Lower leg skin (tissue), 4 donors: Measurements from ENCODE around the gene RABGAP1. TPM values are rescaled to one million over a fixed set of nuclear protein-coding genes. Genes with fewer than 3 reads are reported as not detected.

Experiments used
- DNase-seq, 2 donors: peaks; one replicate each; pipeline ENCODE4 v3.0.0-alpha.2; 2019; ENCODE audit warnings: low spot score in 2 of 2
- H3K4me3 ChIP-seq: fragments of 200-600 bp; sonication (generic); 2 replicates; pipeline ENCODE4 v1.5.1; 2017; ENCODE audit warnings: mild to moderate bottlenecking, low read depth; ENCODE audit not compliant: poor library complexity, severe bottlenecking
- POLR2A ChIP-seq, 2 donors: fragments of 450-650 bp; IDR thresholded peaks; one replicate each; pipeline ENCODE4 v1.6.1; 2016 to 2017; ENCODE audit warnings: antibody characterized with exemption in 2 of 2, mild to moderate bottlenecking in 1 of 2, moderate library complexity in 1 of 2
- WGBS, 2 donors: methylation state at CpG; one replicate each; pipeline ENCODE4 v1.1.5; 2018; 5-methylcytosine and 5-hydroxymethylcytosine counted together
- intact Hi-C: fragments of 100-400 bp; cut with DNase I; formaldehyde crosslinking; loops from one replicate; pipeline ENCODE4 v1.15.0; 2023; ENCODE audit warnings: low total_unique reads
- total RNA-seq, 4 donors: library from RNA; depleted of rRNA; stranded (reverse); fragments of >200 nt; gene quantifications; one replicate each; pipeline ENCODE4 v1.1.0, GENCODE V29; 2016
- TF ChIP-seq, protein P1 (sequence below), 3 donors: fragments of 450-650 bp; IDR thresholded peaks; one replicate each; pipeline ENCODE4 v1.5.1; 2016; ENCODE audit warnings: antibody characterized with exemption in 3 of 3, mild to moderate bottlenecking in 3 of 3, moderate library complexity in 2 of 3

Gene RABGAP1
- total RNA-seq, 4 donors from 2014 or later, result 36.7 to 52.1 (median 45.4) TPM

DNA sequence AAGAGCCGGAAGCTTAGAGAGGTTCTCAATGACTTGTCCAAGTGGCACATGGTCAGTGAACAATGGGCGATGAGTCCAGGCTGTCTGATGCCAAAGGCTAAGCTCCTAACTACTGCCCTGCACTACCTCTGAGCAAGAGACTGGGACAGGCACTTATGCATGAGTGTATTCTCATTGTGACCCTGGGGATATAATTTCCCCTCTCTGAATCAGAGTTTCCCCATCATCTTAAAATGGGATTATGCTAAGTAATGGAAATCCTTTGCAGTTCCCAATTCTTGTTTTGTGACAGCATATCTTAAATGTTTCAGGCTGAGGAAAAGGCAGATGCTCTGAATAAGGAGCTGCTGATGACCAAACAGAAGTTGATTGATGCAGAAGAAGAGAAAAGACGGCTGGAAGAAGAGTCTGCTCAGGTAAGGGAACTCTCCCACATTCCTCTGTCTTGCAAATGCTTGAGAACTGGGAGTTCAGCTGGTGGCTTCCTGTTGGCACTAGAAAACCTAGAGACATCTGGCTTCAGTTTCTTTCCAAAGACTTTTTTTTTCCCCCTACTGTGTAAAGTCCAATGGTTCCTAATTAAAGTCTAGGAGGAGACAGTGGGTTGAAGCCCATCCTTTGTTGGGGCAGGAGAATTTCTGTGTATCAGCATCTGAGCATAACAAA, 156.7 kb downstream of the RABGAP1 start:
- intact Hi-C loops, result no loop called here
- no peak for DNase-seq
- 92 to 93% methylated on average over 3 of the region's 3 CpGs for WGBS, 2 donors
- TF ChIP-seq POLR2A (IDR thresholded peaks at IDR 0.05), result no peak
- TF ChIP-seq, protein P1, sequence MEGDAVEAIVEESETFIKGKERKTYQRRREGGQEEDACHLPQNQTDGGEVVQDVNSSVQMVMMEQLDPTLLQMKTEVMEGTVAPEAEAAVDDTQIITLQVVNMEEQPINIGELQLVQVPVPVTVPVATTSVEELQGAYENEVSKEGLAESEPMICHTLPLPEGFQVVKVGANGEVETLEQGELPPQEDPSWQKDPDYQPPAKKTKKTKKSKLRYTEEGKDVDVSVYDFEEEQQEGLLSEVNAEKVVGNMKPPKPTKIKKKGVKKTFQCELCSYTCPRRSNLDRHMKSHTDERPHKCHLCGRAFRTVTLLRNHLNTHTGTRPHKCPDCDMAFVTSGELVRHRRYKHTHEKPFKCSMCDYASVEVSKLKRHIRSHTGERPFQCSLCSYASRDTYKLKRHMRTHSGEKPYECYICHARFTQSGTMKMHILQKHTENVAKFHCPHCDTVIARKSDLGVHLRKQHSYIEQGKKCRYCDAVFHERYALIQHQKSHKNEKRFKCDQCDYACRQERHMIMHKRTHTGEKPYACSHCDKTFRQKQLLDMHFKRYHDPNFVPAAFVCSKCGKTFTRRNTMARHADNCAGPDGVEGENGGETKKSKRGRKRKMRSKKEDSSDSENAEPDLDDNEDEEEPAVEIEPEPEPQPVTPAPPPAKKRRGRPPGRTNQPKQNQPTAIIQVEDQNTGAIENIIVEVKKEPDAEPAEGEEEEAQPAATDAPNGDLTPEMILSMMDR (IDR thresholded peaks at IDR 0.05), result no peak
- no peak overlapping the region for H3K4me3 ChIP-seq

DNA sequence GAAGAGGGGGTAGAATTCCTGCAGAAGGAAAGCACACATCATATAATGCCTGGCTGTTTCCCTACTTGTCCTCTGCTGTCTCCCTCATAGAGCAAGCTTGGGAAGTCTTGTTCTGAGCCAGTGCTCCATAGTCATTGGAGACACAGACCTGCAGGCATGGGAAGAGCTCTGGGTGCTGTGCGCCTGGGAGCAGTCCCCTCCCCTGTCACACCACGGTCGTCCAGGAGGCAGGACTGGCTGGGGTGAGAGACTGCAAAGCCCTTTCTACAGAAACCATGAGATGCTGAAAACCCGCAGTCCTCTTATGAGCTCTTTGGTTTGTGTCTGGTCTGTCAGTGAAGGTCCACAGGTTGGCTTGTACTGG, 157.3 kb downstream of the RABGAP1 start:
- WGBS, 2 donors, result 84 to 85% methylated on average over 4 of the region's 4 CpGs
- DNase-seq, result no peak
- TF ChIP-seq, protein P1 (IDR thresholded peaks at IDR 0.05), result no peak
- no peak for TF ChIP-seq POLR2A (IDR thresholded peaks at IDR 0.05)
- no peak overlapping the region for H3K4me3 ChIP-seq
- intact Hi-C loops, result no loop called here

DNA sequence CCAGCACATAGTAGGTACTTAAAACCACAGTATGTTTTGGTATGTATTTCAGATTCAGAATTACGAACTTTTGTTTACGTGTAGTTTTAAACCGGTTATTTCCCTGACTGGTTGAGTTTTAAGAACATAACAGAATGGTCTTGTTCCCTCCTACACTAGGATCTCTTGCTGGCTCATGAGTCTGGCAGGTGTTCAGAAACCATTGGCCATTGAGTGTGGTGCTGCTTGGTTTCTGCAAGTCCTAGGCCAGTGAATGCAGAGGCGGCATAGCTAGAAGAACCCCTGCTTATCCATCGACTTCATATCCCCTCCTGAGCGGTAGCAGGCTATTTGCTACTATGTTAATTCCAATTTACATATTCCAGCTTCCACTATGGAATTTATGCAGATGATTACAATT, 158.2 kb downstream of the RABGAP1 start:
- intact Hi-C loops, result no loop called here
- TF ChIP-seq POLR2A (IDR thresholded peaks at IDR 0.05), result no peak
- TF ChIP-seq, protein P1 (IDR thresholded peaks at IDR 0.05), result no peak
- H3K4me3 ChIP-seq, result no peak overlapping the region
- no peak for DNase-seq
- 90 to 93% methylated on average over 6 of the region's 6 CpGs for WGBS, 2 donors

DNA sequence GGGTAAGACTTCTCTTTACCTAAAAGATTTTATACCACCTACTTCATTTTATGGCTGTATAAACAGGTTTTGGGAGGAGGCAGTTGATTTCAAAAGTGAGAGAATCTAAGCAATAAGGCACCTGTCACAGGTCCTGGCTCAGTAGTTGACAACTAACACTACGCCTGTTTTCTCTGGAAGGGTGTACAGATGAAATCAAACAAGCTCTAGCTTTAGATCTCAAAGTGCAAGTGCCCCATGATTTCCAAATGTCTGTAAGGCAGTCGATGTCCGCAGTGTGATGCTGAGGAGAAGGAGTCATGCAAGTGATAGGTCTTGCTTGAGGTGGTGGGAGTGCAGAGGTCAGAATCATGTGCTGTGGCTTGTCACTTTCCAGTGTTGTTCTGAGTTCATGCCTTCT, 158.7 kb downstream of the RABGAP1 start:
- intact Hi-C loops, result no loop called here
- 92 to 100% methylated on average over 3 of the region's 3 CpGs for WGBS, 2 donors
- TF ChIP-seq POLR2A (IDR thresholded peaks at IDR 0.05), result no peak
- TF ChIP-seq, protein P1 (IDR thresholded peaks at IDR 0.05), result no peak
- H3K4me3 ChIP-seq, result no peak overlapping the region
- no peak for DNase-seq

DNA sequence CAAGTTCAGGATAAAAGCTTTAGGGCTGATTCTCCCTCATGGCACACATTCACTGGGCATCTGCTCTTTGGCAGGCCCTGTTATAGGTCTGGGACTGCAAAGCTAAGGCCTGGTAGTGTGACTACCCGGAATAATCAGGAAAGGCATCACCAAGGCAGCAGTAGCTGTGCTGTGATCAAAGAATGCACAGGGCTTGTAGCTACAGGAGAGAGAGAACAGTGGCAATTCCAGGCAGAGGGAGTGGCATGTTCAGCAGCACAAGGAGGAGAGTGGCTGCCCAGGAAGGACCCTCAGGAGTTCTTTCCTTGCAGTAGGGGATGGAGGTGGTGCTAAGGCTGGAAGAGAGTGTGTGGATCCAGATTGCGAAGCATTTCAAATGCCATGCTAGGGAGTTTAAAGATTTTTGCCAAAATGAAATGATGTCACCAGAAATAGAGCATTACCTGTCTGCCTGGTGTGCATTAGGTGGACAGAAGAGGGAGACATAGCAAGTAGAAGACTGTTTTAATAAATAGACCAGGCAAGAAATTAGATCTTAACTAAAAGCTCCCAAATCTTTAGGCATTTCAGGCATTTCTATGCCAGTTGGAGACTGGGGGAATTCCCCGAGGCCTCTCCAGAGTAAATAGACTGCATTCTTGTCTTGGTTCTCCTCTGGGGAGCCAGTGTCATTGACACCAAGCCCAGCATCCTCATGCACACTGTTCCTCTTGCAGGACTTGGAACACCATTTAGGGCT, 161.7 kb downstream of the RABGAP1 start:
- TF ChIP-seq, protein P1 (IDR thresholded peaks at IDR 0.05), result no peak
- no peak overlapping the region for H3K4me3 ChIP-seq
- DNase-seq, result no peak
- intact Hi-C loops, result no loop called here
- WGBS, 2 donors, result 59 to 61% methylated on average over 3 of the region's 3 CpGs
